TTC549 (cell line): ENCODE results near the gene CNOT3.
A peak's percentile ranks its signal among the peaks of the same experiment; 100 is the strongest.
"Not testable (repeated sequence)": the region's sequence is repeated elsewhere in the genome, so short reads cannot be mapped to it uniquely, and the experiment has no call there.

Experiments used
- FAIRE-seq: peaks from 2 replicates; lab custom pipeline; 2012; peaks lifted over from hg19 to GRCh38; lab: Jason Lieb, UNC

CNOT3 gene

GRCh38 chr19:54137699-54138488 lies at the start of gene CNOT3:
CNOT3 (plus strand) TSS chr19:54137762; CDS start chr19:54142979, 5,217 bp downstream.
- no peak for FAIRE-seq

GRCh38 chr19:54094426-54095000 lies 43.0 kb upstream of the CNOT3 start:
- no peak for FAIRE-seq

- FAIRE-seq, result no peak
These were observed 42.3 kb upstream of the CNOT3 start for GRCh38 chr19:54095136-54095858.

GRCh38 chr19:54095859-54096616 lies 41.5 kb upstream of the CNOT3 start:
- not testable (repeated sequence) for FAIRE-seq

GRCh38 chr19:54096617-54097106 lies 40.9 kb upstream of the CNOT3 start:
- no peak for FAIRE-seq

- no peak for FAIRE-seq
These were observed 38.2 kb upstream of the CNOT3 start for GRCh38 chr19:54099190-54099902.

GRCh38 chr19:54099903-54100255 lies 37.7 kb upstream of the CNOT3 start:
- FAIRE-seq, result not testable (repeated sequence)

GRCh38 chr19:54100561-54100960 lies 37.0 kb upstream of the CNOT3 start, which contains the start of gene OSCAR:
OSCAR (minus strand) TSS chr19:54100803; CDS start chr19:54100792, 11 bp downstream.
- no peak for FAIRE-seq

- FAIRE-seq, result peak; percentile 72
These were observed 35.0 kb upstream of the CNOT3 start, which contains the start of gene NDUFA3 for GRCh38 chr19:54102421-54103169. NDUFA3 (plus strand) TSS chr19:54102855; CDS start chr19:54102879, 24 bp downstream.

- no peak for FAIRE-seq
These were observed 32.4 kb upstream of the CNOT3 start for GRCh38 chr19:54104998-54105715.

- no peak for FAIRE-seq
These were observed 31.8 kb upstream of the CNOT3 start for GRCh38 chr19:54105796-54106195.

- no peak for FAIRE-seq
These were observed 30.8 kb upstream of the CNOT3 start for GRCh38 chr19:54106716-54107115.

GRCh38 chr19:54107876-54108490 lies 29.6 kb upstream of the CNOT3 start:
- no peak for FAIRE-seq

GRCh38 chr19:54108496-54108895 lies 29.1 kb upstream of the CNOT3 start:
- no peak for FAIRE-seq

- no peak for FAIRE-seq
These were observed 27.9 kb upstream of the CNOT3 start for GRCh38 chr19:54109651-54110050.

GRCh38 chr19:54114340-54115108 lies 23.0 kb upstream of the CNOT3 start:
- no peak for FAIRE-seq

GRCh38 chr19:54115109-54116063 lies 22.2 kb upstream of the CNOT3 start, which contains the start of the genes PRPF31 and TFPT:
PRPF31 (plus strand) TSS chr19:54115754; CDS start chr19:54118279, 2,525 bp downstream.
TFPT (minus strand) TSS chr19:54115657; CDS start chr19:54115269, 388 bp downstream.
- FAIRE-seq, result peak; percentile 72
